HG03457 (cell line): ENCODE measurements around the gene TYMP.

ENCODE experiments used
- ATAC-seq: cut with Tn5 transposase; IDR thresholded peaks from one replicate; pipeline ENCODE4 v1.9.1; 2021; ENCODE audit warnings: moderate number of reproducible peaks; ENCODE audit not compliant: unreplicated experiment

Gene TYMP, protein sequence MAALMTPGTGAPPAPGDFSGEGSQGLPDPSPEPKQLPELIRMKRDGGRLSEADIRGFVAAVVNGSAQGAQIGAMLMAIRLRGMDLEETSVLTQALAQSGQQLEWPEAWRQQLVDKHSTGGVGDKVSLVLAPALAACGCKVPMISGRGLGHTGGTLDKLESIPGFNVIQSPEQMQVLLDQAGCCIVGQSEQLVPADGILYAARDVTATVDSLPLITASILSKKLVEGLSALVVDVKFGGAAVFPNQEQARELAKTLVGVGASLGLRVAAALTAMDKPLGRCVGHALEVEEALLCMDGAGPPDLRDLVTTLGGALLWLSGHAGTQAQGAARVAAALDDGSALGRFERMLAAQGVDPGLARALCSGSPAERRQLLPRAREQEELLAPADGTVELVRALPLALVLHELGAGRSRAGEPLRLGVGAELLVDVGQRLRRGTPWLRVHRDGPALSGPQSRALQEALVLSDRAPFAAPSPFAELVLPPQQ

GRCh38 chr22:50529897-50530579 is at the start of gene TYMP:
TYMP (minus strand) TSS chr22:50530012; CDS start chr22:50529709, 303 bp downstream.
- ATAC-seq, result no peak

GRCh38 chr22:50578776-50579310 is 49.0 kb upstream of the TYMP start:
- no peak for ATAC-seq

GRCh38 chr22:50577987-50578775 is 48.4 kb upstream of the TYMP start, which contains the start of gene CPT1B:
CPT1B (minus strand) TSS chr22:50578427; CDS start chr22:50577915, 512 bp downstream.
- no peak for ATAC-seq

DNA sequence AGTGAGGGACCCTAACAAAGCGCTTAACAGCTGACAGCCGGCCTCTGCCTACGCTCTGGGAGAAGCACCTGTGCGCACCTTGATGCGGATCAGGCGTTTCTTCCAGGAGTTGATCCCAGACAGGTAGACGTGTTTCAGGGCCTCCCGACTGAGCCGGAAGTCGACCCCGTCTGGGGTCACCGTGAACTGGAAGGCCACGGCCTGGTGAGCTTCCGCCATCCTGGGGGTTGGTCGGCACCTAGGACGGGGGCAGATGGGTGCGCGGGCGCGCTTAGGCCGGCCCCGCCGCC is 47.8 kb upstream of the TYMP start:
- ATAC-seq, result no peak

GRCh38 chr22:50576806-50577696 is 47.2 kb upstream of the TYMP start:
- ATAC-seq, result no peak

- no peak for ATAC-seq
Measured at GRCh38 chr22:50576070-50576469, 46.3 kb upstream of the TYMP start.

DNA sequence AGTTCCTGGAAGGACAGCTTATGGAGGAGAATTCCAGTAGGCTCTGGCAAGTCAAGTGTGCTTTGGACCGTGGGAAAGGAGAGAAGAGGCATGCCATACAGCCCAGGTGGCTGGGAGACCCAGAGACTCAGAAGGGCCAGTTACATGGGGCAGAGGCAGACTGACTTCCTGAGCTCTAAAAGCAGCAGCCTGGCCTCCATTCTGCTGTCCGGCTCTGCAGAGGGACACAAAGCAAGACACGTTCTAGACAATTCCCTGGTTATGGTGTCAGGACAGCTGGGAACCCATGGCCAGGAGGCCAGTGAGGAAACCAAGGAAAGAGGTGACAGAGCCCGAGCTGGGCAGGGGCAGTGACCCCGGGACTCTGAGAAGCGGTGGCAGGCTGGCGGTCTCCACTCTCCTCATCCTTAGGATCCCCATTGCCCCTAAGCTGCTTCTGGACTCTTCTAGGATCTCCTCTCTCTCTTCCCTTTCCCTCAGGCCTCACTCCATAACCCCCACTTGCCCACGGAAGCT is 45.7 kb upstream of the TYMP start:
- ATAC-seq, result no peak

- no peak for ATAC-seq
Measured at GRCh38 chr22:50574383-50574755, 44.6 kb upstream of the TYMP start.

GRCh38 chr22:50573491-50574382 is 43.9 kb upstream of the TYMP start:
- ATAC-seq, result no peak

- no peak for ATAC-seq
Measured at GRCh38 chr22:50572965-50573364, 43.2 kb upstream of the TYMP start.

DNA sequence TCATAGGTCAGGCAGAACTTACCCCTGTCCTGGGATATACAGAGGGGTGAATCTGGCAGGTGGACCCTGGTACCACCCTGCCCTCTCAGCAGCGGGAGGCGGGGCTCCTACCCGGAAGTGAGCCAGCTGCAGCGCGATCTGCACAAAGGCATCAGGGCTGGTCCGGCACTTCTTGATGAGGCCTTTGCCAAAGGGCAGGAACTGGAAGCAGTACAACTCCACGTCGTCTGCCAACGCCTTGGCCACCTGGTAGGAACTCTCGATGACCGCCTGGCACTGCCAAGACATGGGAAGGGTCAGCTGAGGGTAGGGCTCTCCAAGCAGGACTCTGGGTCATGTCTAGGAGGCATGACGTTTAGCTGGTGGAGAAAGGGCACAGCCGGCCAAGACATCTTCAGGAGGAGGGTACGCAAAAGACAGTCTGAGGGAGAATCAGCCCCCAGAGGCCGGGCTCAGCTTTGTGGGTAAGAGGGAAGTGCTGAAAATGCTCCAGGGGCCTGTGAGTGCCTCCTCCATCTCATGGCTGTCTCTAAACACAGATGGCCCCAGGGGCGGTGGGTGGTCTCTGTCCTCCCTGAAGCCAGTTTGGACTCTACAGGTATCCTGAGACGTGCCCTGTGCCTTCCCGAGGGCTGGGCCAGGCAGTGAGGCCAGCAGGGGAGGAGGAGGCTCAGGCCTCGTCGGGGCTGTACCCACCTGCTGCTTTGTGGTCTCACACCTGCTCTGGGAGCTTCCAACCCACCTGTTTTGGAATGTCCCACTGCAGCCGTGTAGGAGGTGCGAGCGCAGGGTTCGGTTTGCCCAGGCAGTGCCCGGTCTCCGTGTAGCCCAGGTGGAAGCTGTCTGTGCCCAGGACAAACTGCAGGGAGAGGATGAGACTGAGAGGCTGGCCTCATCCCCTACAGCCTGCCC is 41.7 kb upstream of the TYMP start:
- no peak for ATAC-seq

- no peak for ATAC-seq
Measured at GRCh38 chr22:50570861-50571260, 41.0 kb upstream of the TYMP start.

- no peak for ATAC-seq
Measured at GRCh38 chr22:50569896-50570535, 40.2 kb upstream of the TYMP start.

GRCh38 chr22:50569041-50569459 is 39.2 kb upstream of the TYMP start:
- no peak for ATAC-seq

DNA sequence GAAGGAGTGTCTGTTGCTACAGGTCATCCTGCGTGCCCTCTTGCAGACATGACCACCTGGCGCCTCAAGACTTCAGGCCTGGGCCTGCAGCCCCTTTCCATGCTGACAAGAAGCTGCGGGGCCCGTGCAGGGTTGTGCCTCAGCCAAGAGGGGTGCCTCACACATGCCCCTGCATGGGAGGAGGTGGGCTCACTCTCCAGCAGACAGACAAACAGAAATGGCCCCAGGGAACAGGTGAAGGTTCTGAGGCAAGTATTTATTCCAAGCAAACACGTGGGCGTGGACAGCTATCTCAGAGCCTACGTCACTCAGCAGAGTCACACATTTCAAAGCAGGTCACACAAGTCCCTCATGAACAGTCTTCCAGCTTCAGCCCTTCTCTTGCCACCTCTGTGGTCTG is 38.8 kb upstream of the TYMP start:
- ATAC-seq, result no peak

- ATAC-seq, result no peak
Measured at GRCh38 chr22:50567721-50568252, 38.0 kb upstream of the TYMP start.

GRCh38 chr22:50564289-50564688 is 34.5 kb upstream of the TYMP start:
- ATAC-seq, result no peak
